RPMI8226 (cell line): Measurements from ENCODE around the gene MAML2.

Experiments
- DNase-seq: peaks from one replicate; pipeline ENCODE4 v3.0.0-alpha.2; 2015

MAML2 gene

GRCh38 chr11:95926726-95927125, 416.3 kb downstream of the MAML2 start:
- DNase-seq, result no peak
